BE2C (cell line): ENCODE data around the gene SBF1.

ENCODE experiments used
- DNase-seq: peaks from one replicate; pipeline ENCODE4 v3.0.0-alpha.2; 2020
- H3K27me3 ChIP-seq: fragments of 250-450 bp; sonication (Bioruptor Pico); 2 replicates; pipeline ENCODE4 v1.5.1; 2020; ENCODE audit warnings: mild to moderate bottlenecking
- H3K36me3 ChIP-seq: fragments of 250-450 bp; sonication (Bioruptor Pico); 2 replicates; pipeline ENCODE4 v1.5.1; 2020; ENCODE audit warnings: mild to moderate bottlenecking
- H3K4me1 ChIP-seq: fragments of 250-450 bp; sonication (Bioruptor Pico); 2 replicates; pipeline ENCODE4 v1.5.1; 2020
- H3K4me3 ChIP-seq: 2 replicates; pipeline ENCODE4 v1.5.1; 2011; ENCODE audit warnings: low read depth, low read length
- H3K9me3 ChIP-seq: fragments of 250-450 bp; sonication (Bioruptor Pico); 2 replicates; pipeline ENCODE4 v1.5.1; 2020
- CTCF ChIP-seq: IDR thresholded peaks from 2 replicates; pipeline ENCODE4 v1.5.1; 2012; ENCODE audit warnings: mild to moderate bottlenecking, low read depth, low read length

SBF1 gene

GRCh38 chr22:50465066-50465930 is 9.5 kb downstream of the SBF1 start:
- Histone ChIP-seq H3K27me3 (no peaks in the 10 kb centered on the region), H3K4me1 (no peaks in the 10 kb centered on the region), H3K9me3 (no peaks in the 10 kb centered on the region), H3K36me3 (peaks cover 63% of the 10 kb centered on the region), H3K4me3 (no peak overlapping the region)
- no peak for DNase-seq
- no peak for TF ChIP-seq CTCF

- Histone ChIP-seq H3K36me3 (peaks cover 72% of the 10 kb centered on the region), H3K9me3 (no peaks in the 10 kb centered on the region), H3K4me3 (no peak overlapping the region), H3K4me1 (no peaks in the 10 kb centered on the region), H3K27me3 (no peaks in the 10 kb centered on the region)
- TF ChIP-seq CTCF, result no peak
- DNase-seq, result no peak
Measured at GRCh38 chr22:50464451-50464850, 10.4 kb downstream of the SBF1 start.

- Histone ChIP-seq H3K9me3 (no peaks in the 10 kb centered on the region), H3K36me3 (peaks cover 83% of the 10 kb centered on the region), H3K27me3 (no peaks in the 10 kb centered on the region), H3K4me3 (no peak overlapping the region), H3K4me1 (no peaks in the 10 kb centered on the region)
- DNase-seq, result no peak
- no peak for TF ChIP-seq CTCF
Measured at GRCh38 chr22:50463188-50463900, 11.5 kb downstream of the SBF1 start.

GRCh38 chr22:50461979-50462540 is 12.8 kb downstream of the SBF1 start:
- peaks cover 82% of the 10 kb centered on the region for H3K36me3 ChIP-seq

GRCh38 chr22:50461536-50461935 is 13.3 kb downstream of the SBF1 start:
- Histone ChIP-seq H3K36me3 (peaks cover 82% of the 10 kb centered on the region), H3K4me3 (no peak overlapping the region), H3K4me1 (no peaks in the 10 kb centered on the region), H3K9me3 (no peaks in the 10 kb centered on the region), H3K27me3 (no peaks in the 10 kb centered on the region)
- no peak for TF ChIP-seq CTCF
- no peak for DNase-seq

More at GRCh38 chr22:50461979-50462540, 12.8 kb downstream of the SBF1 start:
- H3K4me3 ChIP-seq, result no peak overlapping the region
- no peak for TF ChIP-seq CTCF
- no peaks in the 10 kb centered on the region for H3K9me3 ChIP-seq
- DNase-seq, result no peak
- H3K4me1 ChIP-seq, result no peaks in the 10 kb centered on the region
- H3K27me3 ChIP-seq, result no peaks in the 10 kb centered on the region
